HL-60/S4 treated with phorbol 12-myristate 13-acetate at 8.2 ng/mL for 4 days and 3 days (cell line): Measurements from ENCODE around the gene MED31.

Experiments used
- in situ Hi-C: fragments of 300-500 bp; cut with MboI; formaldehyde crosslinking; loops from 2 replicates; pipeline ENCODE4 v1.15.0; 2022; ENCODE audit warnings: low sequenced_read_pairs

Gene MED31

DNA sequence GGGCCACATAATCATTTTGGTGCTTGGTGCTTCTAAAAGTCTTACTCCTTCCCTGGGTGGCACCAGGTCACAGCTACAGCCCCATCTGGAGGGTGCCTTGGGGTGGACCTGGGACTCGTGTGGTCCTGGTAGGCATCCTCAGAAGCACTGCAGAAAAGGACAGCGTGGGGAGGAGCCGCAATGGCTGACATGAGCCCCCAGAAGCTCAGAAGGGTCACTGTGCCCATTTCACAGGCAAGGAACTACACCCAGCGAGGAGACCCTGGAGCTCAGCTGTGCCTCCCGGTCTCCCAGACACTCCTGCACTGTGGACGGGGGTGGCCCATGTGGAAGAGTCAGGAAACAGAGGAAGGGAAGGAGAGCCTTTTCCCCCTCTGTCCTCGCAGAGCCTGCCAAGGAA is 26.5 kb upstream of the MED31 start:
- in situ Hi-C loops = no loop called here

DNA sequence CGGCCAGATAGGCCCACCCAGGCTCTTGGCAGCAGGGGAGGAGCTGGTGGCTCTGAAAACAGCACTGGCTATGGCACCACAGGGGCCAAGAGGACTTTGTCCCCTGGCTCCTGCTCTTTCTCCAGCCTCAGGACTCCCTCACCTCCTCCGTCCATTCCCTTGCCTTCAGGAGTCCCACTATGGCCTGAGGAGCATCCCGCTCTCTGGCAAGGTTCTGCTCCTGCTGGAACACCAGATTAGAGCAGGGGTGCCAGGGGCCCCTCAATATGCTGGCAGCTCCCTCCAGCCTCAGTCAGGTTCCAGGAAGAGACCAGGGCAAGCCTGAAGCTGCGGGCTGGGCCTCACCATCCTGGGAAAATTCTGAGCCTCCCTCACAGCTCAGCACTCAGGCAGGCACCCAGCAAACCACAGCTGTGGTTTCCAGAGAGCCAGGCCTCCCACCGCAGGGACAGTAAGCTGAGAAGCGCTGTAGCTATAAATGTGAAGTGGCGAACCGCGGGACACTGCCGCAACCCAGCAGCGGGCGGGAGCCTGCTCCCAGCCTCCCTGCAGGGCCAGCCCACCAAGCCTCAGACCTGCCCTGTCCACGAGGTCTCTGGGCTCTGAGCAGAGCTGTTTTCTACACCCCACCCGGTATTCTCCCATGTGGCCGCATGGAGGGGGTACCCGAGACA is 25.9 kb upstream of the MED31 start:
- in situ Hi-C loops = no loop called here

DNA sequence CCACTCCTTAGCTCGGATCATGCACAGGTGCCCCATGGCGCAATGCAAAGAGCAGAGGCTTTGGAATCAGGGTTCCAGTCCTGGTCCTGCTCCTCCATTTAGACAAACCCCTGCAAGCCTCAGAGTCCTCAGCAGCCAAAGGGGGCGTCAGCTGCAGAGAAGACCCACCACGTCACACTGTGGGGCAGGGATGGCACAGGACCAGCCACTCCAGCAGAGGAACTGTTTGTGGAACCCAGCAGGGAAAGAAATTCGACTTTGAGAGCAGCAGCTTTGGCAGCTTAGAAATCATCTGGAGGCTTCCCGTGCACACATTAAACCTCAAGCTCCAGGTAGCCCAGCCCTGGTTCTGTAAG is 25.4 kb upstream of the MED31 start:
- in situ Hi-C loops = no loop called here

DNA sequence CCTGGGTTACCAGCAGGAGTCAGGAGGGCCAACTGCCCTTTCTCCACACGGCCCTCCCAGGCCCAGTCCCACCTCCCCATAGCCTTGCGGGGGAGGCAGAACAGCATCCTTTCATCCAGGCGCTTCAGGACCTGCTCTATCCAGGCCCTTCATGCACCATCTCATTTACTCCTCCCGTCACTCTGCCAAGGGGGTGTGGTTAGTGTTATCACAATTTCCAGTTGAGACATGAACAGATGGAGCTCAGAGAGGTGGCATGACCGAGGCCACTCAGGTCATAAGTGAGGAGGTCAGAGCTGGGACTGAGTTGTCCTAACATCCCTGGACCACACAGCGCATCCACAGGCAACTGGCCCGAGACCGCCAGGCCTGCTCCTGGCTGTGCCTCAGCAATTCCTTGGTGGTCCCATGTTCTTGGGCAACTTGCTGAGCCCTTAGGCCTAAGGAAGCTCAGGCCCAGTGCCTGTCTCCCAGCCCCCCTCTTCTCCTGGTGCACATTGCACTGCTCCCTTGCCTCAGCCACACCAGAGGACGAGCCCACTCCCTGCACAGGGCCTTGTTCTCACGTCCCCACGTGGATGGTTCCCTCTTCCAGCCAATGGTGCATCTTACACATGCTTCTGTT is 23.9 kb upstream of the MED31 start:
- in situ Hi-C loops = no loop called here

DNA sequence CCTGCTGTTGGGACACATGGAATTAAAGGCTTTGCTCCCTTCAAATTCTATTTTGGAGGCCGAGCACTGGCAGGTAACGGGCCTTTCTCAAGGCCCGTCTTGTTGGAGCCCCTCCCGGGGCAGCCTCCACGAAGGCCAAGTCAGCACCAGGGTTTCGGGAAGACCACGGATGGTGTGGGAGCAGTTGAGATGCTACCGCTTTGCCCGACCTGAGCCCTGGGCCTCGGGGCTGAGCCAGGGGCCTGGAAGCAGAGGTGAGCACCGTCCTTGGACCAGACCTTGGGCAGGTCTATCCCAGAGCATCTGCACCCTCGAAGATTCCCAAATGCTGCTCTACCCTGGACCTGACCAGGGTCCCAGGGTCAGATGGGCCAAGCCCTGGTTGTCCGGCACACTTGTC is 23.2 kb upstream of the MED31 start:
- in situ Hi-C loops = loop anchor here (25.0 kb wide), 1 partner anchor 338 kb away; the partner anchor contains the start of genes BCL6B and RNASEK

DNA sequence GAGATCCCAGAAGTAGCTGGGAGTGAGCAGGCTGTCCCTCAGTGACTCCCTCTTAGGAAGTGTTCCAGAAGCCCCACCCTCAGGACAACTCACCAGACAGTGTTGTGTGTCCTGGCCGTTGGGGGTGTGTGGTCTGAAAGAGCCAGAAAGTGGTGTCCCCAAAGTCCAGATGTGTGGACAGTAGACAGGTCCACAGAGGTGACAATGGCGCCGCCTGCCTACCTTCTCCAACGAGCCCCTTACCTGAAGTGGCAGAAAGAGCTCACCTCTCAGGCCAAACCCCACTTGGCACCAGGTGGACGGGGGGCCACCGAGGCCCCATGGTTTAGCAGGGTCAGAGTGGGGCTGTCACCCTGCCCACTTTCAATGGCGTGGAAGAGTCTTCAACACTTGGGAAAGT is 20.0 kb upstream of the MED31 start:
- in situ Hi-C loops = loop anchor here (25.0 kb wide), 1 partner anchor 341 kb away; the partner anchor contains the start of genes BCL6B and RNASEK

DNA sequence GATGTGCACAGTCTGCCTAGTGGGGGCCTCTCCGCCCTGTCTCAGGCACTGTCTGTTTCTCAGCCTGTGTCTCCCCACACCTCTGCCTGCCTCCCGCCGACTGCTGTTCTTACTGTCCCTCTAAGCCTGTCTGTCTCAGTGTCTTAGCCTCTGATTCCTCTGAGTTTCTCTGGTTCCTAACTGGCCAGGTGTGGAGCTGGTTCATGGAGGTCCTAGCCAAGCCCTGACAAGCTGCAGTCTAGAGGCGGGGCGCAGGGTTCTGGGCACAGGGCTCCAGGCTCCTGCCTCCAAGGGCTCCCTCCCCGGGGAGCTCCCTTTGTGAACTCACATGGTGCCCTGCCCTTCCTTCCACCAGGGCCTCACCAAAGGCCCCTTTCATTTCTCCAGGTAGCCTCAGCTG is 19.6 kb upstream of the MED31 start:
- in situ Hi-C loops = loop anchor here (25.0 kb wide), 1 partner anchor 341 kb away; the partner anchor contains the start of genes BCL6B and RNASEK

DNA sequence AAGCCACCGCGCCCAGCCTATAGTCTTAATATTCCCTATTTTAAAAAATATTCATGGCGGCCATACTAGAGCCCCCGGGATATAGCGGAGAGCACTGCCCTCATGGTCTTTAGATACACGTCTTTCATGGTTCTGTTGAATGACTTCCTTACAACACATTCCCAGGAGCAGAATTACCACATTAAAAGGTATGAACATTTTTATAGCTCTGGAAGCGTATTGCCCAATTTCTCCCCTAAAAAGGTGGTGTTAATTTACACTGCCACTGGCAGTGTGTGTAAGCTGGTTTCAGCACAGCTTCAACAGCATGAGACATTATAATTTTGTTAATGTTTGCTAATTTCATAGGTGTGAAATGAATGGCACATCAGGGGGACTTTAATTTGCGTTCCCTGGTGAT is 19.2 kb upstream of the MED31 start:
- in situ Hi-C loops = loop anchor here (25.0 kb wide), 1 partner anchor 342 kb away; the partner anchor contains the start of genes BCL6B and RNASEK

DNA sequence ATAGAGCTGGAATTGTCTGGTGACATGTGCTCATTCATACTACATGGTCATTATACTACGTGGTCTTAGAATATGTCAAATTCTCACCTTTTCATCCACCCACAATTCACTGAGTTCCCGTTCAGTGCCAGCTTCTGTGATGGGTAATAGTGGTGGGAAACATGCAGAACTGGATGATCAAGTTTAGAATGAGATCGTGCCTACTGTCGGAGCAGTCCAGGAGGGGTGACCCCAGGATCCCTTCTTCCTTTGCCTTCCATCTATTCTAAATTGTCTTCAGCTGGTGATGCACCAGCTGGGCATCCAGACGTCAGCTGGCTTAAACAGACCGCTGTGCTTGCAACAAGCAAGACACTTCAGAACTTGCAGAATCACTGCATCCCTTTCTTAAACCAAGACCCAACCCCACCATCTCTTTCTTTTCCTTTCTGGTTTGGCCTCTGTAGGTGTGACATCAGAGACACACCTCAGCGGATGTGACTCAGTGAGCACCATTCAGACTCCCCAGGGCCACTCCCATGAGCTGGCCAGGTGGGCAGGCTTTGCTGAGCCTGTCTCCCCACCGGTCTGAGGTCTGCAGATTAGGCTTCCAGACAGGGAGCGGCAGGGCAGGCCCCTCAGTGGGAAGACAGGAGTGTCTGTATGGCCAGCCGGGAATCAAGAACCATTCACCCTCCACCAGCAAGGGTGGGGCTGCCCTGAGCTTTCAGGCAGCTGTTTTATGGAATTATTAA is 18.2 kb upstream of the MED31 start:
- in situ Hi-C loops = loop anchor here (25.0 kb wide), 1 partner anchor 343 kb away; the partner anchor contains the start of genes BCL6B and RNASEK

DNA sequence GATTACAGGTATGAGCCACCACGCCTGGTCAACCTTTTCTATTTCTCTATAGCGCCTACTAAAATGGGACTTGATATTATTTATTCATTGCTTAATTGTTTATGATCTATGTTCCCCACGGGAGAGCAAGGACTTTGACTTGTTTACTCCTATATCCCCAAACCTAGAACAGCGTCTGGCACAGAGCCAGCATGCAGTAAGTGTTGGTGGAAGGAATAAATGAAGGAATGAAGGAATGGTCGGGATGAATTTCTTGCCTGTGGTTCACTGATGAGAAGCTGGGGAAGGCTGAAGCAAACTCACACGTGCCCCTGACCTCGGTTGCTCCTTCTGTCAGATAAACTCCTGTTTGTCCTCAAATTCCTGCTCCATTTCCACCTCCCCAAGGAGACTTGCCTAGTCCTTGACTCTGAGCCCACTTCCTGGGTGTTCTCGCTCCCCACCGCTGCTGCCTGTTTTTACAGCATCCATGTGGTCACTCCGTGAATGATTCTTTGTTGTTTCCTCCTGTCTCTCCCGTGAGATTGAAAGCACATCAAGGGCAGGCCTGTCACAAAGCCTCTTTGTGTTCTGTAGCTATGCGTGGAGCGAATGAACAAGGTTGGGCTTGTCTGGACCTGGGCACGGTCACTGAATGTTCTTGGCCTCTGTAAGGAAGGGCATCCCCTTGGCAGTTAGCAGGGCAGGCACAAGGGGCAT is 17.5 kb upstream of the MED31 start:
- in situ Hi-C loops = loop anchor here (25.0 kb wide), 1 partner anchor 343 kb away; the partner anchor contains the start of genes BCL6B and RNASEK

DNA sequence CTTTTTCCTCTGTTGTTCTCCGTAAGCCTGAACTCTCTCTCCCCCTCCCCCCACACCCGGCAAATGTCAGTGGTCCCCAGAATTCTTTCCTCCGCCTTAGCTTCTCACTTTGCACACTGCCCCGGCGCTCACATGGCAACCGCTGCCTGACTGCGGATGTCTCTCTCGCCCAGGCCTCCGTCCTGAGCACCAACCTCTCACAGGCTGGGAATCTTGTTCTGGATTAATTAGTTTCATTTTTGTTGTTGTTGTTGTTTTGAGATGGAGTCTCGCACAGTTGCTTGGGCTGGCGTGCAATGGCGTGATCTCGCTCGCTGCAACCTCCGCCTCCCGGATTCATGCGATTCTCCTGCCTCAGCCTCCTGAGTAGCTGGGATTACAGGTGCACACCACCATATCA is 16.8 kb upstream of the MED31 start:
- in situ Hi-C loops = loop anchor here (25.0 kb wide), 1 partner anchor 344 kb away; the partner anchor contains the start of genes BCL6B and RNASEK

DNA sequence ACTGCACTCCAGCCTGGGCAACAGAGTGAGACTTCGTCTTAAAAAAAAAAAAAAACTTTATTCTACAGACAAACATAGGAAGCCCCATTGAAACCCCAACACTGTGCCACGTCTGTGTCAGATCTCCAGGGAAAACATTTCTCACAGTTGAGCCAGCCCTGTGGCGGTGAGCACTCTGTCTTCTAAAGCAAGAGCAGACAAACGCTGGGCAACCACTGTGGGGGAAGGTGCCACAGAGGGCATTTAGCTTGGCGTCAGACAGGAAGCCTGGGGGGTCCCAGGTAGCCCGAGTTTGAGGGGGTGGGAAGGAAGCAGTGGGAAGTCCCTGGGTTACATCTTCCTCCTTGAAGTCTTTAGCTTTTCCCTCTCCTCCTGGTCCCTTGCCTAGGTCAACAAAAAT is 16.1 kb upstream of the MED31 start:
- in situ Hi-C loops = loop anchor here (25.0 kb wide), 1 partner anchor 345 kb away; the partner anchor contains the start of genes BCL6B and RNASEK

DNA sequence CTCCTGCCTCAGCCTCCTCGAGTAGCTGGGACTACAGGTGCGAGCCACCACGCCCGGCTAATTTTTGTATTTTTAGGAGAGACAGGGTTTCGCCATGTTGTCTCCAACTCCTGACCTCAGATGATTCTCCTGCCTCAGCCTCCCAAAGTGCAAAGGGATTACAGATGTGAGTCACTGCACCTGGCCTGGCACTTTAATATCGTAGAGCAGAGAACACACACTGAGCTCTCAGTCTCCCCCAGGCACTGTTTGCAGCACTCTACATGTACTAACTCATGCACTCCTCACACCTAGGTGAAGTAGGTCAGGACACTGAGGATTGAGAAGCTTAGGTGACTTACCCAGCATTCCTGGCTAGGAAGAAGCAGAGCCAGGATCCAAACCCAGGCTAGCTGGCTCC is 15.2 kb upstream of the MED31 start:
- in situ Hi-C loops = loop anchor here (25.0 kb wide), 1 partner anchor 346 kb away; the partner anchor contains the start of genes BCL6B and RNASEK

DNA sequence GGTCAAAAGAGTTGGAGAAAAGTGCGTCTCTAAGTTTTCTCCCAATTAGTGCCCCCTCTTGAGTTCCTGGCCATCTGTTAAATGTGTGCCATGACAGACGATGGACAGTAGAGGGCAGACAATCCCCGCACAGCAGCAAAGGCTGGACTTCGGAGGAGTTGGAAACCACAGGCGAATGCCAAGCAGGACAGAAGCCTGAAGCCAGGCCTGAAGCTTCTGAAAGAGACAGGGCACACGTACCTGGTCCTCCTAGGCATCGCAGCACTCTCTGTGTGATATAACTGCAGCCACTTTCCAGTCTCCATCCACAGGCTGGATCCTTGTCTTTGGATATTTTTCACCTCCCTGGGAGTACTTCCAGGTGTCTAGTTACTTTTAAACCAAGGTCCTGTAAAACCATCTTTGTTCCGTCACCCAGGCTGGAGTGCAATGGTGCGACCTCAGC is 14.7 kb upstream of the MED31 start:
- in situ Hi-C loops = loop anchor here (25.0 kb wide), 1 partner anchor 346 kb away; the partner anchor contains the start of genes BCL6B and RNASEK

DNA sequence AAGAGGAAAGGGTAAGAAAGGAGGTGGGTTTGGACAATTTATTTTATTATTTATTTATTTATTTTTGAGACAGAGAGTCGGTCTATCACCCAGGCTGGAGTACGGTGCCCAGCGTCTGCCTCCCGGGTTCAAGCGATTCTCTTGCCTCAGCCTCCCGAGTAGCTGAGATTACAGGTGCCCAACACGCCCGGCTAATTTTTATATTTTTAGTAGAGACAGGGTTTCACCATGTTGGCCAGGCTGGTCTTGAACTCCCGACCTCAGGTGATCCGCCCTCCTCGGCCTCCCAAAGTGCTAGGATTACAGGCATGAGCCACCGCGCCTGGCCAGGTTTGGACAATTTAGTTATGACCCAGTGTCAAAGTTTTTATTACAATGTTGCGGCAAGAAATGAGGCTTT is 11.8 kb upstream of the MED31 start:
- in situ Hi-C loops = loop anchor here (25.0 kb wide), 1 partner anchor 349 kb away; the partner anchor contains the start of genes BCL6B and RNASEK

DNA sequence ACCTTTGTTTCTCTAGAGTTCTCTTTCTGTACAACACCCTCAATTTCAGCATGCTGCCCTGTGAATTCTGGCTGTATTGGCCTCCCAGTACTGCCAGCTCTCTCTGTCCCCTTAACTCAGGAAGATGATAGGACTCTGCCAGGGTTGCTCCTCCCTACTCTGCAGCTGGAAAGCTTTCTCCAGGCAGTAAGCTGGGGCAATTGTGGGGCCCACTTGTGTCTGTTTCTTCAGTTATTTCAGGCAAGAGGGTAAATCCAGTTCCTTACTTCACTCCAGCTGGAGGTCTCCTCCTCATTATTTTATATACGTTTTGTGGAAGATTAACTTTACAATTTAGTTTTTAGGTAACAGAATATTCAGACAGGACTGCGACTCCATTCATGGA is 10.1 kb upstream of the MED31 start:
- in situ Hi-C loops = loop anchor here (25.0 kb wide), 1 partner anchor 351 kb away; the partner anchor contains the start of genes BCL6B and RNASEK

DNA sequence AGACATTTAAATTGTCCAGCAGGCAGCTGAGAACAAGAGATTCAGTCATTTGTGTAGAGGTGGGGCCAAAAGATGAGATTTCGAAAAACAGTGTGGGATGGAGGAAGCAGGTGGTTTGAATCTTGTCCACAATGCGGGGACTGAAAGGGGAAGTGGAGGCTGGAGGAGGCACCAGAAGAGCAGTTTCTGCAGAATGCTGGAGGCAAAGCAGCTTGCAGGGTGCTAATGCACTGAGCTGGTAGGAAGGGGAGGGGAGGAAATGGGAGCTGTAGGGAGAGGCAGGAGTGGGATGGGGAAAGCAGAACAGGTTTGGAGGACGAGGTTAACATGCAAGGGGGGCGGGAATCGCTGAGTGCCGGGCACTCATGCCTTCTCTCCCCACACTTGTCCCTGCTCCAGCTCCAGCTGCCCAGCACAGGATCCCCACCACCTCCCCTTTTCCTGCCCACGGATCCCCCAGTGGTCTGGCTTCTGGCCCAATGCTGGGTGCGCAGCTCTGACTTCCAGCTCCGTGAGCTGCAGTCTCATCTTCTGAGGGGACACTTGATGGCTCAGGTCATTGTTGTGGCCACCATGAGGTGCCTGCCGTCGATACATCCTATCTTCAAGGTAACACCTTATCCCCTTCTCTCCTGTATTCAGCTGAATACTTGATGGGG is 9.5 kb upstream of the MED31 start:
- in situ Hi-C loops = loop anchor here (25.0 kb wide), 1 partner anchor 351 kb away; the partner anchor contains the start of genes BCL6B and RNASEK

DNA sequence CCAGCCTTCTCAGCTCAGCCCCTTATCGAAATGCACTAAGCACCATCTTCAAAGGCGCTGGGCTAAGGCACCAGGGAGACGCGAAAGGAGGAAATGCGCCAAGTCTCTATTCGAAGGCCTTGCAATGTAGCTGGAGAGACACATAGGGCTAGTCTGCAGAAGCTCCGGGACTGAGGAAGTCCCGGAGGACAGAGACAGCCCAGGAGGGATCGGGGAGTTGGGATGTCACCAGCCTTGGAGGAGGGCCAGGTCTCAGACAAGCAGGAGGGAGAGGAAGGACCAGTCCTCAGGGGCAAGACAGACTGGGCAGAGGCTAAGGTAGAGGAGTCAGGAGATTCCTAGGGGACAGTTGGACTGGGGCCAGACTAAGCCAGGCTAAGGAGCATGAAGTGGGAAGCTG is 8.7 kb upstream of the MED31 start:
- in situ Hi-C loops = loop anchor here (25.0 kb wide), 1 partner anchor 352 kb away; the partner anchor contains the start of genes BCL6B and RNASEK

DNA sequence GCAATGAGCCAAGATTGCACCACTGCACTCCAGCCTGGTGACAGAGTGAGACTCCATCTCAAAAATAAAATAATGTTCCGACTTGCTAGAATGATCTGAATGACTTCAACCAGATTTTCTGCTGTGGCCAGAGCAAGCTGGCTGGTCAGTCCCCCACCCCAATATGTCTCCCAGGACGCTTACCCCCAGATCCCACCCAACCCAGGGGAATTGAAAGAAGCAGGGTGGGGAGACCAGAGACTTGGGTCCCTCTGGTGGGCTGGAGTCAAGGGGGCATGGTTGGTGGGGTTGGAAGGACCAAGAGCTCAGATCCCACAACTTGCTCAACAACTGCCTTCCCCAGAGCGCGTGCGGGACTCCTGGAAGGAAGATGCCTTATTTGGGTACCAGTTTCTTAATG is 7.0 kb upstream of the MED31 start:
- in situ Hi-C loops = loop anchor here (25.0 kb wide), 1 partner anchor 354 kb away; the partner anchor contains the start of genes BCL6B and RNASEK
